Breast epithelium (tissue), 4 donors: ENCODE results near the gene RABGEF1. TPM values are rescaled to one million over a fixed set of nuclear protein-coding genes. Genes with fewer than 3 reads are reported as not detected.

Source experiments
- DNase-seq, 2 donors: peaks; one replicate each; pipeline ENCODE4 v3.0.0-alpha.2; 2019; ENCODE audit warnings: low spot score in 2 of 2
- H3K27ac ChIP-seq, 2 donors: fragments of 200-600 bp; sonication (generic) in 1 of 2; one replicate each; pipeline ENCODE4 v1.5.1; 2016 to 2019; ENCODE audit warnings: mild to moderate bottlenecking in 1 of 2
- H3K27me3 ChIP-seq, 2 donors: fragments of 200-600 bp; sonication (generic) in 1 of 2; one replicate each; pipeline versions ENCODE4 v1.5.1 to v1.6.0; 2017 to 2019; ENCODE audit warnings: control low read depth in 1 of 2, mild to moderate bottlenecking in 1 of 2
- H3K36me3 ChIP-seq: fragments of 200-600 bp; one replicate; pipeline ENCODE4 v1.5.1; 2019
- H3K4me1 ChIP-seq, 2 donors: fragments of 200-600 bp; sonication (generic); one replicate each; pipeline ENCODE4 v1.5.1; 2016 to 2019; ENCODE audit warnings: control low read depth in 1 of 2
- H3K4me3 ChIP-seq, 3 donors: fragments of 200-600 bp; sonication (generic); 1 replicate in 2 of 3; 2 replicates in 1 of 3; pipeline ENCODE4 v1.5.1; 2016 to 2019; ENCODE audit warnings: mild to moderate bottlenecking in 3 of 3, moderate library complexity in 2 of 3
- H3K9me3 ChIP-seq, 2 donors: fragments of 200-600 bp; sonication (generic) in 1 of 2; one replicate each; pipeline ENCODE4 v1.5.1; 2016 to 2019; ENCODE audit warnings: control low read depth in 1 of 2
- POLR2A ChIP-seq: fragments of 450-650 bp; IDR thresholded peaks from one replicate; pipeline ENCODE4 v1.6.1; 2016; ENCODE audit warnings: antibody characterized with exemption, mild to moderate bottlenecking, moderate library complexity
- POLR2AphosphoS5 ChIP-seq, 3 donors: sonication (generic); formaldehyde crosslinking; IDR thresholded peaks; one replicate each; pipeline ENCODE4 v1.6.1; 2017; ENCODE audit warnings: antibody characterized with exemption in 3 of 3
- intact Hi-C: fragments of 100-400 bp; cut with DNase I; formaldehyde crosslinking; loops from one replicate; pipeline ENCODE4 v1.15.1; 2023; ENCODE audit warnings: low total_unique reads
- total RNA-seq, 3 donors: library from RNA; depleted of rRNA; stranded (reverse); fragments of >200 nt; gene quantifications; one replicate each; pipeline ENCODE4 v1.1.0, GENCODE V29; 2016
- TF ChIP-seq, protein P1 (sequence below), 3 donors: fragments of 450-650 bp; IDR thresholded peaks; one replicate each; pipeline ENCODE4 v1.5.1; 2016 to 2017; ENCODE audit warnings: antibody characterized with exemption in 3 of 3, mild to moderate bottlenecking in 3 of 3, moderate library complexity in 3 of 3

RABGEF1 gene
- total RNA-seq, 3 donors from 2014 or later, result 33.4 to 44.9 (median 34.9) TPM

DNA sequence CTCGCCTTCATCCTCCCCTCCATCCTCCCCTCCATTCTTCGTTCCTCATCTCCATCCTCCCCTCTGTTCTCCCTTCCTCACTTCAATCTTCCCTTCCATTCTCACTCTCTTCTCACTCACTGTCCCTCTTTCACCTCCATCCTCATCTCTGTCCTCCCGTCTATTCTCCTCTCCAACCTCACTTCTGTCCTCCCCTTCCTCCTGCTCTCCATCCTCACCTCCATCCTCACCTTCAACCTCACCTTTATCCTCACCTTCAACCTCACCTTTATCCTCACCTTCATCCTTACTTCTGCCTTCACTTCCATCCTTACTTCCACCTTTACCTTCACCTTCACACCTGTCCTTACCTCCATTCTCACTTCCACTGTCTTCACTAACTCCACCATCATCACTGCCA, 11.3 kb upstream of the RABGEF1 start:
- Histone ChIP-seq H3K27ac (no peak overlapping the region), H3K4me1 (no peaks in the 10 kb centered on the region)
- TF ChIP-seq POLR2AphosphoS5 (IDR thresholded peaks at IDR 0.05) (no peak), POLR2A (no peak)
- TF ChIP-seq, protein P1, sequence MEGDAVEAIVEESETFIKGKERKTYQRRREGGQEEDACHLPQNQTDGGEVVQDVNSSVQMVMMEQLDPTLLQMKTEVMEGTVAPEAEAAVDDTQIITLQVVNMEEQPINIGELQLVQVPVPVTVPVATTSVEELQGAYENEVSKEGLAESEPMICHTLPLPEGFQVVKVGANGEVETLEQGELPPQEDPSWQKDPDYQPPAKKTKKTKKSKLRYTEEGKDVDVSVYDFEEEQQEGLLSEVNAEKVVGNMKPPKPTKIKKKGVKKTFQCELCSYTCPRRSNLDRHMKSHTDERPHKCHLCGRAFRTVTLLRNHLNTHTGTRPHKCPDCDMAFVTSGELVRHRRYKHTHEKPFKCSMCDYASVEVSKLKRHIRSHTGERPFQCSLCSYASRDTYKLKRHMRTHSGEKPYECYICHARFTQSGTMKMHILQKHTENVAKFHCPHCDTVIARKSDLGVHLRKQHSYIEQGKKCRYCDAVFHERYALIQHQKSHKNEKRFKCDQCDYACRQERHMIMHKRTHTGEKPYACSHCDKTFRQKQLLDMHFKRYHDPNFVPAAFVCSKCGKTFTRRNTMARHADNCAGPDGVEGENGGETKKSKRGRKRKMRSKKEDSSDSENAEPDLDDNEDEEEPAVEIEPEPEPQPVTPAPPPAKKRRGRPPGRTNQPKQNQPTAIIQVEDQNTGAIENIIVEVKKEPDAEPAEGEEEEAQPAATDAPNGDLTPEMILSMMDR (IDR thresholded peaks at IDR 0.05), result no peak

DNA sequence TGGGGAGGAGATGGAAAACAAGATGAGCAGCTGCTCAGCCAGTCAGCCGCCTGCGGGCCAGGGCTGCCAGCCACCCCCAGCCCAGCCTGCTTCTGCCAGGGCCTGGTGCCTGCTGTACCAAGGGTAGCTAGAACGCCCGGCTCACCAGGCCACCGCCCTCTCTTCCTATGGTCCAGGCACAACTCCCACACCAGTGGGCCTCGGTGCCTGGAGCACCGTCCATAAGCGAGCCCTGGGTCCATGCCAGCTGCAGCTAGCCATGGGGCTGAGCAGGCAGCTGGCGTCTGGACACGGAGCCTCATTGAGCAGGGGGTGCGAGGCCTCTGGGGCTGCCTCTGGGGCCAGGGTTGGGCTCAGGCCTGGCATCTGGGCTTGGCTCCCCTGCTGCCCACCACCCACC, 8.5 kb upstream of the RABGEF1 start:
- intact Hi-C loops, result no loop called here
- TF ChIP-seq POLR2A (no peak), POLR2AphosphoS5 (IDR thresholded peaks at IDR 0.05) (no peak)
- TF ChIP-seq, protein P1 (IDR thresholded peaks at IDR 0.05), result no peak
- Histone ChIP-seq H3K36me3 (no peaks in the 10 kb centered on the region), H3K27ac (peak overlapping the region in 1 of 2 donors; percentile 12), H3K4me3 (no peak overlapping the region), H3K27me3 (no peaks in the 10 kb centered on the region), H3K4me1 (no peaks in the 10 kb centered on the region), H3K9me3 (peaks cover 9 to 13% of the 10 kb centered on the region in 2 donors)
- DNase-seq, result no peak

More for the DNA sequence above, 11.3 kb upstream of the RABGEF1 start:
- no peaks in the 10 kb centered on the region for H3K27me3 ChIP-seq
- intact Hi-C loops, result no loop called here
- no peak for DNase-seq
- H3K36me3 ChIP-seq, result no peaks in the 10 kb centered on the region
- H3K9me3 ChIP-seq, result peaks cover 0 to 7% of the 10 kb centered on the region in 2 donors
- H3K4me3 ChIP-seq, result no peak overlapping the region

DNA sequence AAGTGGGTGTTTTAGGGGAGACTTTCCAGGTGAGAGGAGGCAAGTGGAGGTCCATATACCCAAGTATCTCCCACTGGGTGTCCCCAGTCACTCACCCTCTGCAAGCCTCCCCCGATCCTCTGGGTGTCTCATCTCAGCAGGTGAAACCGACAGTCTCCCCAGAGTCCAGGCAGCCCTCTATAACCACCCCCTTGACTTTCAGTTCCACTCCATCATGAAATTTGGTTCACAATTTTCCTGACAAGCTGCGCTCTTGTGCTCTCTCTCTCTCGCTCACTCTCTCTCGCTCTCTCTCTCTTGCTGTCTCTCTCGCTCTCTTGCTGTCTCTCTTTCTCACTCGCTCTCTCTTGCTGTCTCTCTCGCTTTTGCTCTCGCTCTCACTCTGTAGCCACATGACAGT, 8.1 kb upstream of the RABGEF1 start:
- no peak overlapping the region for H3K4me3 ChIP-seq
- H3K36me3 ChIP-seq, result no peaks in the 10 kb centered on the region
- TF ChIP-seq, protein P1 (IDR thresholded peaks at IDR 0.05), result no peak
- no peak for TF ChIP-seq POLR2A
- peak overlapping the region in 1 of 2 donors; percentile 12 for H3K27ac ChIP-seq
- peaks cover 9 to 13% of the 10 kb centered on the region in 2 donors for H3K9me3 ChIP-seq
- intact Hi-C loops, result no loop called here
- H3K4me1 ChIP-seq, result no peaks in the 10 kb centered on the region
- DNase-seq, result no peak
- no peaks in the 10 kb centered on the region for H3K27me3 ChIP-seq

DNA sequence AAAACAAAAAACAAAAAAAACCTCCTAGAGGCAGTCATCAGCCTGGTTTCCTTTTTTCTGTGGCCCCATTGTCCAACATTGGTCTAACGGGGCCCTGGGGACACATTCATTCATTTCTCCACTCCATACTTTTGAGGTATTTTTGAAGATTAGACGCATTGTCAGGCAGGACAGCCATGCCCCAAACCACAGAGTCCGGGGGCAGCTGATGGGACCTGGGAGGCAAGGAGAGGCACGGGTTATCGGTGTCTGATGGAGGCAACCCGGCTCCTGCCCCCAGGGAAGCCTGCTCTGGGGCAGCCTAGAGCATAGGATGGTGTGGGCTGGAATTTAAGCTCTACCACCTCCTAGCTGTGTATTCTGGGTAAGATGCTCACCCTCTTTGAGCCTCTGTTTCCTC, 6.5 kb upstream of the RABGEF1 start:
- no peaks in the 10 kb centered on the region for H3K4me1 ChIP-seq
- no peak overlapping the region for H3K27ac ChIP-seq
- TF ChIP-seq POLR2A (no peak), POLR2AphosphoS5 (IDR thresholded peaks at IDR 0.05) (no peak)
- TF ChIP-seq, protein P1 (IDR thresholded peaks at IDR 0.05), result no peak
- H3K9me3 ChIP-seq, result peaks cover 9 to 13% of the 10 kb centered on the region in 2 donors
- DNase-seq, result no peak
- intact Hi-C loops, result no loop called here
- H3K27me3 ChIP-seq, result no peaks in the 10 kb centered on the region
- H3K4me3 ChIP-seq, result no peak overlapping the region
- H3K36me3 ChIP-seq, result no peaks in the 10 kb centered on the region

DNA sequence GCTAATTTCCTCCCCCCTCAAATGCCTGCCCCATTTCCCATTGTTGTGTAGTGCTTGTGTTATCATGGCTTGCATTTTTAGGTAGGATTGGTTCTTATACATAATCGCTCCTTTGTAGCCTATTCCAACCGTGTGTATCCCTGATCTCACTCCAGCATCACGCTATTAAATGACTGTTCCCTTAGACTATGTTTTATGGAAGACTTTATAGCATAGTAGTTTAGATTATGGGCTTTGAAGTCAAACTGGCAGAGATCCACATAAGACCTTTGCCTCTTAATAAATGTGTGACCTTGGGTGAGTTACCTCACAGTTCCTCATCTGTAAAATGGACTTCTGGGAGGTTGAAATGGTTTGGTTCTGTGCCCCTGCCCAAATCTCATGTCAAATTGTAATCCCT, 5.4 kb upstream of the RABGEF1 start:
- H3K36me3 ChIP-seq, result no peaks in the 10 kb centered on the region
- H3K27me3 ChIP-seq, result no peaks in the 10 kb centered on the region
- H3K9me3 ChIP-seq, result peaks cover 9 to 13% of the 10 kb centered on the region in 2 donors
- no peak for DNase-seq
- no peaks in the 10 kb centered on the region for H3K4me1 ChIP-seq
- no peak overlapping the region for H3K27ac ChIP-seq
- no peak overlapping the region for H3K4me3 ChIP-seq
- TF ChIP-seq POLR2A (no peak), POLR2AphosphoS5 (IDR thresholded peaks at IDR 0.05) (no peak)
- TF ChIP-seq, protein P1 (IDR thresholded peaks at IDR 0.05), result no peak
- intact Hi-C loops, result no loop called here
